HL-60/S4 treated with phorbol 12-myristate 13-acetate at 8.2 ng/mL for 4 days and 3 days (cell line): Measurements from ENCODE around the gene IGSF9.

Experiments
- in situ Hi-C: fragments of 300-500 bp; cut with MboI; formaldehyde crosslinking; loops from 2 replicates; pipeline ENCODE4 v1.15.0; 2022; ENCODE audit warnings: low sequenced_read_pairs

IGSF9 gene

DNA sequence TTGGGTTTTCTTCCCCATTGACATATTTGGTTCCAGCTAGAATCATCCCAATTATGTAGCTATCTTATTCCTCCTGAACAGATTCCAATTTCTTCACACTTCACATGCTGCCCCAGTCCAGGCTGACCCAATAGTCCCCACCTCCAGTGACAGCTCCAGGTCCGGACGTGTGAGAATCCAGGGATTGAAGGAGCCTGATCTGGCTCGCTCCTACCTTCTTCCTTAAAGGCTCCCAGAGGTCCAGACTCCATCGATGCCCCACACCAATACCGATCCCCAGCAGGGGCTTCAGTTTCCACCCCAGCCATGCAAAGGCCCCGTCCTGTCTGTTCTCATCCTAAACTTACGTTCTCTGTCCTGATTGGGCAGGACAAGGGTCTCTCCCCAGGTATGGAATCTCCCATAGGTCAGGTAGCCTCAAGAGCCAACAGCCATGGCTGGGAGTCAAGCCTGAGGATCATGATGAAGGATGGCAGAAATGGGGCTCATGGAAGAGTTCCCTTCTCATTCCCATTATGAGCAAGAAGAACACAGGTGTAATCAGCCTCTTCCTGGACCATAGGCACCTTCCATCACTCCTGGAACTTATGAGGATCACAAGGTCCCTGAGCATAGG is 29.0 kb upstream of the IGSF9 start:
- in situ Hi-C loops, result no loop called here

DNA sequence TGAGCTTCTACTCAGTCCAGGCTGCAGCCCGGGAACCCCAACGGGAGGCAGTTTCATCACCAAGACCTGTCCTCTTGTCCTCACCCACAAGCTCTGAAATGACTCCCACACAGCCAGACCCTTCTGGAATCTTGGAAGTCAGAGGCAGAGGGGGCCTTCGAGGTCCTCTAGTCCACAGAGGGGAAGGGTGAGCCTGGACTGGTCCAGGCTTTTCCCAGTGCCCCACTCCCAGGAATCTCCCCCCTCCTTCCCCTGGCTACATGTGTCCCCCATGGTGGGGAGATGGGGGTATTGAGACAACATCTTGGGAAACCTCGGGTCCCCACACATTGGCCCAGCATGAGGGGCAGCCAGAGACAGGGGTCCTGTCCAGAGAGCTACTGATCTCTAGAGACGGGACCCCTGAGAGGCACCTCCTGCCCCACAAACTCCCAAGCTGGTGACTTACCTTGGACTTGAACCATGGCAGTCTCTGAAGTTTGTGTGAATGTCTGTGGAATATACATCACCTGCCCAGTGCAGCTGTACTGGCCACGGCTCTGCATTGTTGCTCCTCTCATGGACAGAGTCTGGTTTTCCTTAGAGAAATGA is 28.0 kb upstream of the IGSF9 start:
- in situ Hi-C loops, result no loop called here

GRCh38 chr1:159972443-159973205 is 27.2 kb upstream of the IGSF9 start:
- in situ Hi-C loops, result no loop called here

- in situ Hi-C loops, result no loop called here
These were observed 25.5 kb upstream of the IGSF9 start for GRCh38 chr1:159970932-159971342.

- in situ Hi-C loops, result no loop called here
These were observed 23.5 kb upstream of the IGSF9 start for GRCh38 chr1:159968901-159969300.

DNA sequence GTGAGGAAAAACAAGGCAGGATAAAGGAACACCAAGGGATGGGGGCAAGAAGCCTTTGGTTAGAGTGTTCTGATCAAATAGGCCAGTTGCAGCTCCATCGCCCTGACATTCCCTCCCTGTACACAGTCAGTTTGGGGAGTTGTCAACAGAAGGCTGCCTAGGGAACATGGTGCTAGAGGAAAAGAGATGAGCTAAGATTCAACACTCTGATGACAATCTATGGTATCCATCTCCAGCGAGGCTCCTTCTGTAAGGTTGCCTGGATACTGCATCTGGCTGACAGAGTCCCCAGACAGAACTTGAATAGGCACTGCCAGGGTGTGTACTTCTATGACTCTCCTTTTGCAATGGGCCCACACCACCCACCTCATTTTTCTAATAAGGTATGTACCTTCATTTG is 19.9 kb upstream of the IGSF9 start:
- in situ Hi-C loops, result no loop called here

- in situ Hi-C loops, result no loop called here
These were observed 18.7 kb upstream of the IGSF9 start for GRCh38 chr1:159964144-159964543.

DNA sequence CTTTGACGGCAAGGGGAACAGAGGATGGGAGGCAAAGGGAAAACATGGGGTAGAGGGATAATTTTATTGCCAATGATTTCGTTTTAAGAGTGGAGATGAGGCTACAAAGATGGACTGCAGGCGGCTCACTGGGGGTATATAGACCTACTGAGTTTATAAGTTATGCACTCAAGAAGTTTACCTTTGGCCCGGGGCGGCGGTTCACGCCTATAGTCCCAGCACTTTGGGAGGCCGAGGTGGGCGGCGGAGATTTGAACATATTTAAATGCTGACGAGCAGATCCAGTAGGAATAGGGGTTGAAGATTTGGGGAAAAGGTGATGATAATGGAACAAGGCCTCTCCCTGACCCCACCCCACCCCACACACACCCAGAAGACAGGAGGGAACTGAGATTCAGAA is 16.8 kb upstream of the IGSF9 start:
- in situ Hi-C loops, result no loop called here

- in situ Hi-C loops, result no loop called here
These were observed 16.2 kb upstream of the IGSF9 start for GRCh38 chr1:159961636-159962035.

DNA sequence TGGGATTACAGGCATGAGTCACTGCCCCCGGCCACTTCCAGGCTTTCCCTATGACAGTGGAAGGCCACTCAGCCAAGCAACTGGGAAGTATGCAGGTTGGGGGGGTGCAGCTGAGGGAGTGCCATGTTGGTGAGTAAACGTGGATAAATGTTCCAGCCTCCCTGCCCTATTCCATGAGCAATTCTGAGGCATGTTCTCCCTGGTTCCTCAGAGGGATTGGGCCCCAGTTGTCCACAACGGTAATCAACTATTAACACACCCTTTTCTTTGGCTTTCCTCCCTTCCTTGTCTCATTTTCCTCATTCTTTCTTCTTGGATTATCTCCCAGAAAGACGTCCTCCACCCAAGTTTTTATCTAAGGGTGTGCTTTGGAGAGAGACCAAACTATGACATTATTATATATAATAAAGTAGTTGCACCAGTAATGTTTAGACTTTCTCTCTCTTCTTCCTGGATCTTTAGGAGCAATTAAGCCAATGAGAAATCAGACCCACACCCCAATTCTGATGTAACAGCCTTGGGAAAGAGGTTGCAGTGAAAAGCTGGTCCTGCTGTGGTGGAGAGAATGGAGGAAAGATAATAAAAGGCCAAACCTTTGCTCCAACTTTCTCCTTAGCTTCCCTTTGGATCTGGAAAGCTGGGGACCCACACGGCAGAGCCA is 15.4 kb upstream of the IGSF9 start:
- in situ Hi-C loops, result no loop called here

DNA sequence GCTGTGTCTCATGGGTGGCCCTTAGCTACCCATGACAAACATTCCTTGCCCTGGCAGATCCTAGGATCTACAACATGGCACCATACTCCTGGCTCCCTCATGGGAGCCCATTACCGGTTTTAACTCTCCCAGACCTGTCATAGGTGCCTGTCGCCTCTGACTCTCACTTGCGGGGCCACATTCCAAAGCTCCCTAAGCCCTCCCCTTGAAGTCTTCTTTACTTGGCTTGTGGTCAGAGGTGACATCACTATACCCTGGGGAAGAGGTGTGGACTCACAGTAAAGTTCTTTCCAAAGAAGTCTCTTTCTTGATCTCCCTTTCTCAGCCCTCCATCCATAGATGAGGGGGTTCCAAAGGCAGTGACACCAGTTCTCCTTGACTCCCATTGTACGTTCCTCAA is 14.0 kb upstream of the IGSF9 start:
- in situ Hi-C loops, result no loop called here

DNA sequence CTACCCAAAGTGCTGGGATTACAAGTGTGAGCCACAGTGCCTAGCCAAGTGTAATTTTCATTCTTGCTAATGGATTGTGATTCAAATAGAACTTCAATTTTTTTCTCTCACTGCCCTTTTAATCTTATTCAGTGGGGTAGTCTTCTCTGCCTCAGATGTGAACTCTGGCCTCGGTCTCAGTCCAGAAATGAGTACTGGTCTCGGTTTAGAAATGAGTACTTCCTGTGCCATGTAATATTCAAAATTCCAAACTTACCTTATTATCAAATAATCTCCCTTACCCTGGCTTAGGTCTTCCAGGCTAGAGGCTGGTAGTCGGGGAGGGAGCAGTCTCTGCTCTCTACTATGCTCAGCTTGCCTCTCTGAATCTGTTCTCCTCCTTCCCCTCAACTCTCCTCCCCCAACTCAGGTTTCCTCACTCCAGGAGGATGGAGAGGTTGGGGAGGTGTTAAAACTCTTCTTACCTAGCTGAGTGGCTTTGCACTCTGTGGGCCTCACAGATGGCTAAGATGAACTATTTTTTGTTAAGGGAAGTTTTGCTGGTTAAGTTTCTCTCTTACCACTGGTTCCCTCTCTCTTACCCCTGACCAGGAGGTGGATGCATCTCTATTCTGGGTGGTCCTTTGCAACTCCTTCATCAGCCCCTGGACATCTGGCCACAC is 13.4 kb upstream of the IGSF9 start:
- in situ Hi-C loops, result no loop called here

GRCh38 chr1:159957824-159958268 is 12.4 kb upstream of the IGSF9 start:
- in situ Hi-C loops, result no loop called here

GRCh38 chr1:159955456-159955855 is 10.0 kb upstream of the IGSF9 start:
- in situ Hi-C loops, result no loop called here

- in situ Hi-C loops, result no loop called here
These were observed 8.4 kb upstream of the IGSF9 start, which contains the start of gene SLAMF9 for GRCh38 chr1:159953536-159954515. SLAMF9 (minus strand) TSS chr1:159954237; CDS start chr1:159954137, 100 bp downstream.

DNA sequence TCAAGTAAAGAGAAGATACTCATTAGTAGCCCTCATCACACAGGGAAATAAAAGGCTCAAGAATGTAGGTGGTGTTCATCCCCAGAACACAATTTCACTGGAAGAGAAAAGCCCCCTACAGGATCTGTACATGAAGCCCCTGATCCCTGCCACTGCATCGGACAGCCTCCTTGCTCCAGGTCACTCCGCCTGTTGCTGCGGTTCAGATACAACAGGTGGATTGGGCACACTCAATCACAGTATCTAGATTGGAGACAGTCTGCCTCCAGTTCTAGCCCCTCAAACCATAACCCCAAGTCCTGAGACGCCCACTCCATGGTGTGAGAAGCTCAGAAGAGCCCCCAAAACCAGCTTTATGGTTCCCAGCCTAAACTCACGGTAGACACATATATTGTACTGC is 7.5 kb upstream of the IGSF9 start:
- in situ Hi-C loops, result no loop called here

DNA sequence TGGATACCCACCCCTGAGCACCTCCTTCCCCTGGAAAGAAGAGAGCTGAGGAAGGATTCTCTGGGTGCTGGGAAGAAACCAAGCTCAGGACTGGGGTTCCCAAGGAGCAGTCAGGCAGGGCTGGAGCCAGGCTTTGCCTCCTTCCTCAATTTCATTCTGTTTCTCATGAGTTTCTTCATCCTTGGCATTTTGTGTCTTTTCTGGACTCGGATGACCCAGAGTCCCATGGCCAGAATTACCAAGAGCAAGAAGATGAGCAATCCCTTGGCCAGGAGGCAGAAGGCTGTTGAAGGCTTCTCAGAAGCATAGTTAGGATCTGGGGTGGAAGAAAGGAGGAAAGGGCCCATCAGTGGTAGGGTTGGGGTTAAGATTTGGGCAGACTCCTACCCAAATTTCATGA is 6.1 kb upstream of the IGSF9 start:
- in situ Hi-C loops, result no loop called here

GRCh38 chr1:159951016-159951415 is 5.6 kb upstream of the IGSF9 start:
- in situ Hi-C loops, result no loop called here

GRCh38 chr1:159949981-159950381 is 4.6 kb upstream of the IGSF9 start:
- in situ Hi-C loops, result no loop called here

DNA sequence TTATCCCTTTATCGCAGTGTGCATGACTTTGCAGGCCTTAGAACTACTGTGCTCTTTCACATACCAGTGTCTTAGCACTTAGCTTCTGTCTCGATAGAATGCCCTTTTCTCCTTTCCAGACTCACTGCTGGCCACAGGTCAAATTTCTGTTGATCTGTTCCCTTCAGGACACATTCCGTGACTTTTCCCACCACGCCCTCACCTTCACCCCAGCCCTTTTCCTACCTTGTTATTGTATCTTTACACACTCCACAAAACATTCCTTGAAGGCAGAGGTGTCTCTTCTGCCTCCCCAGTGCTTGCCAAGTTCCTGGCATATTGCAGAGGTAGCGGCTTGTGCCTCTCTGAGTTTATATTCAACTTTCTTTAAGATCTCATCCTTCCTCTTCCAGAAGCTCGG is 3.7 kb upstream of the IGSF9 start:
- in situ Hi-C loops, result no loop called here
